Left renal cortex interstitium (tissue), 4 donors: ENCODE results near the gene WFDC1. TPM values are rescaled to one million over a fixed set of nuclear protein-coding genes. Genes with fewer than 3 reads are reported as not detected.

Experiments used
- DNase-seq, 4 donors: peaks; one replicate each; pipeline ENCODE4 v3.0.0-alpha.2; 2013; ENCODE audit warnings: low read depth in 4 of 4, low spot score in 2 of 4, missing footprints in 1 of 4
- polyA plus RNA-seq, 4 donors: library from polyadenylated mRNA; unstranded; fragments of 120-200 nt; gene quantifications; one replicate each; pipeline ENCODE4 v1.2.1, GENCODE V29; 2013; ENCODE audit not compliant: insufficient read length in 4 of 4

The WFDC1 gene
- polyA plus RNA-seq, 4 donors: 3.1 to 4.3 (median 3.6) TPM

GRCh38 chr16:84349862-84350684 is 55.4 kb downstream of the WFDC1 start:
- no peak for DNase-seq

DNA sequence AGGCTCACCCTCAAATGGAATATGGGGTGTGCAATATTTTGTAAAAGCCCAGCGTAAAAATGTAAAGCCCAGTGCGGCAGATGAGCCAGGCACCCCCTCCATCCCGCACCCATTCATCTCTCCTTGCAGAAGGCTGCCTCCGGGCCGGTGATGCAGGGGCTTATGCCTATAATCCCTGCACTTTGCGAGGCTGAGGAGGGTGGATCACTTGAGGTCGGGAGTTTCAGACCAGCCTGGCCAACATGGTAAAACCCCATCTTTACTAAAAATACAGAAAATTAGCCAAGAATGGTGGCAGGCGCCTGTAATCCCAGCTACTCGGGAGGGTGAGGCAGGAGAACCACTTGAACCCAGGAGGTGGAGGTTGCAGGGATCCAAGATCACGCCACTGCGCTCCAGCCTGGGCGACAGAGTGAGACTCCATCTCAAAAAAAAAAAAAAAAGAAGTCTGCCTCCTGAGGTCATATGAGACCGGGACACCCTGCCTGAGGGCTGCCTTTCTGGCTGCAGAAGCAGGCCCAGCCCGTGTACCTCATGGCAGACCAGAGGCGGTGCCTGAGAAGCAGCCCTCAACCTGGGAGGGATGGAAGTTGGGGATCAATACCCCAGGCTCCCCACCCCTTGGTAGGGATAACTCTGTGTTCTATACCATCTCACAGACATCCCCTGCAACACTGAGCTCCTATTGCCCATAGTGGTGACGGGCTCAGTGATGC is 56.2 kb downstream of the WFDC1 start:
- no peak for DNase-seq

DNA sequence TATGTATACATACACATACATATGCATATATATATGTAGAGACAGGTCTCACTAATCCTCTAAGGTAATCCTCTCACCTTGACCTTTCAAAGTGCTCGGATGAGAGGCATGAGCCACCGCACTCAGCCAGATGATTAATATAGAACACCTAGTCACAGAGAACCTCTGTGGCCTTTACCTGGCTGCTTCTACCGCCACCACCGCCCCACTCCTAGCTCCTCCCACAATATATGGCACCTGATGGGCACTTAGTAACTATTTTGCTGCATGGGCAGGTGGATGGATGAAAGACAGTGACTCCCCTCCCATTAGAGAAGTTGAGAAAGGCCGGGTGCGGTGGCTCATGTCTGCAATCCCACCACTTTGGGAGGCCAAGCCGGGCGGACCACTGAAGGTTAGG is 57.0 kb downstream of the WFDC1 start:
- no peak for DNase-seq

GRCh38 chr16:84354306-84354705 is 59.6 kb downstream of the WFDC1 start:
- DNase-seq: no peak

GRCh38 chr16:84355149-84355548 is 60.5 kb downstream of the WFDC1 start:
- no peak for DNase-seq

DNA sequence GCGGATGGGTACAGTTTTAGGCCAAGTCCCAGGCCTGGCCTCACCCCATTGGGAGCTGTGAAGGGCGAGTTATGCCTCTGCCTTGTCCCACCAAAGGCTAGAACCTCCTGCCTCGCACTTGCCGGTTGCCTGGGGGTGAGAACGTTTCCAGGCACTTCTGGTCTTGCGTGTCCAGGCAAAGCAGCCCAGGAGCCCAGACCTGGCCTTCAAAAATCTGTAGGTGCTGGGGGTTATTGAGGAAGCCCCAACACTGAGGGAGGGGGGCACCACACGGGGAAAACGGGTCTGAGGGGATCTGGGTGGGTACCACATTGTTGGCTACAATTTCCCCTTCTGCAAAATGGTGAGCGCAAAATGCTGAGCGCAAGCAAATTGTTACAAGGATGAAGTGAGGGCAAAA is 61.5 kb downstream of the WFDC1 start:
- no peak for DNase-seq

GRCh38 chr16:84356591-84357116 is 62.0 kb downstream of the WFDC1 start:
- DNase-seq: no peak

- no peak for DNase-seq
Measured at GRCh38 chr16:84357191-84357651, 62.5 kb downstream of the WFDC1 start.

GRCh38 chr16:84358601-84359295 is 64.1 kb downstream of the WFDC1 start:
- no peak for DNase-seq

- no peak for DNase-seq
Measured at GRCh38 chr16:84359326-84359725, 64.6 kb downstream of the WFDC1 start.

DNA sequence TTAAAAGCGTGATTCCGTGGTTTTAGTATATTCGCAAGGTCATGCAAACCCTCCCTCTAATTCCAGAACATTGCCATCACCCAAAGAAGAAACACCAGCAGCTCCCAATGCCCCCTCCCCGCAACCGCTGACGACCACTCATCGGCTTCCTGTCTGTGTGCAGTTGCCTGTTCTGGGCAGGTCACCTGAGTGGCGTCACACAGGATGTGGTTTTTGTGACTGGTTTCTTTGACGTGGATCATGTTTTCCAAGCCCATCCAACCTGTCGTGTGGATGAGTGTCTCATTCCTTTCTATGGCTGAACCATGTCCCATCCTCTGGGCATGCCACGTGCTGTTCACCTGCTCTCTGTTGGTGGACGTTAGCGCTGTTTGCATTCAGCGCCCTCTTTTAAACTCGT is 65.5 kb downstream of the WFDC1 start:
- DNase-seq: no peak

GRCh38 chr16:84360748-84361147 is 66.1 kb downstream of the WFDC1 start:
- no peak for DNase-seq

DNA sequence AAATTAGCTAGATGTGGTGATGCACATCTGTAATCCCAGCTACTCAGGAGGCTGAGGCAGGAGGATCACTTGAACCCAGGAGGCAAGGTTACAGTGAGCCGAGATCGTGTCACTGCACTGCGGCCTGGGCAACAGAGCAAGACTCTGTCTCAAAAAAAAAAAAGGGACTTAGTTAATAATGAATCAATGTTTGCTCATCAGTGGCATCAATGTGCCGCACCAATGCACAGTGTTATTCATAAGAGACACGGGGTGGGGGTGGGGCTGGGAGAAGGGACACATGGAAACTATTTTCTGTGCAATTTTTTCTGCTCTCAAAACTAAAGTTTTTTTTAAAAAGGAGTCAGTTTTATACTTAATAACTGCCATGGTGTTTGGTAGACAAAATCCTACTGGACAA is 66.9 kb downstream of the WFDC1 start:
- DNase-seq: no peak

DNA sequence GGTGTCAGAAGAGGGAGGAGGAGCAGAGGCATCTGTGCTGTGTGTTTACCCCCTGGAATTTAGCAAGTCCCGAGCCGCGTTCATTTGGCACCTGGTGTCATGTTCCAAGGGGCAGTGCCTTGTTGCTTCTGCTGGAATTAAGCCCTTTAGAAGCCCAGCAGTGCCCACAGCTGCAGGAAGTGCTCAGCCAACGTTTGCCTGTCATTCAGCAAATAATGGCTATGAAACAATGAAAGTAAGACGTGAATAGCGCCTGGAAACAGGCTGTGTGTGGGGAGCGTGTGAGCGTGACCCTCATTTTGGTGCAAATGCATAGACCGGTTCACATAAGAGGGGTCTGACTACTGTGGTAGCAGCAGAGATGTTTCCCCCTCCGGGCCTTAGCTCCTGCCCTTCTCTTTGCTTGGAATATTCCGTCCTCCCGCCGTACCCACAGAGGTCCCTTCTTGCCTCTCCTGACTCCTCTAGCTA is 67.8 kb downstream of the WFDC1 start:
- DNase-seq: no peak

DNA sequence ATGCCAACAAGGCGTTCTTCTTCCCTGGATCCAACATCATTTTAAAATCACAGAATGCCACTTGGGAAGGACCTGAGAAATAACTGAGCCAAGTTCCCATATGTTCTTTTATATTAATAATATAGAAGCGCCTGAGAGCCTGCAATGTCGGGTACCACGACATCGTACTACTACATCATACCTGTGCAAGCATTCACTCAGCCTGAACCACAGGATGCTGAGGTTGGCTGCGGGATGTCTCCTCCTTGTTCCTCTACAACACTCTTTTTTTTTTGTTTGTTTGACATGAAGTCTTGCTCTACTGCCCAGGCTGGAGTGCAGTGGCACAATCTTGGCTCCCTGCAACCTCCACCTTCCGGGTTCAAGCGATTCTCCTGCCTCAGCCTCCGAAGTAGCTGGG is 71.5 kb downstream of the WFDC1 start:
- DNase-seq: no peak

DNA sequence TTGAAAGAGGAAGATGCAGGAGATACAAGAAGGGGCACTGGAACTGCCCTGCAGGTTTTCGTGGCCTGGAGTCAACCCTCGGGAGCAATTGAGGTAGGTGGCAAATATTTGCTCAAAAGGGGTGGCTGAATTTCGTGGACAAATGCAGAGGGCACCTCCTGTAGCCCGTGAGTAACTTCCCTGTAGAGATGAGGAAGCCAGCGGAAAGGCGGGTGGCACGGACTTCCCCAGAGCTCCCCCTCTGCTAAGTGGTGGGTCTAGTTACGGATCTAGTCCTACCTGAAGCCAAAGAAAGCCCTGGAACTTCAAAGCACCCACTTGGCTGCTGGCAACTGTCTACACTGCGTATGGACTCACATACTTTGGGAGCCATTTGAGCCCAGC is 72.6 kb downstream of the WFDC1 start:
- no peak for DNase-seq

GRCh38 chr16:84367750-84368307 is 73.2 kb downstream of the WFDC1 start:
- DNase-seq: no peak

GRCh38 chr16:84368308-84368996 is 73.8 kb downstream of the WFDC1 start, which contains the start of gene ATP2C2:
Gene ATP2C2, plus strand, starts transcription at chr16:84368538. Its CDS starts 78 bp downstream, at chr16:84368616.
- DNase-seq: no peak

GRCh38 chr16:84369105-84369504 is 74.4 kb downstream of the WFDC1 start:
- DNase-seq: no peak
